ENCODE data around the gene GRIN3B.

Gene GRIN3B

GRCh38 chr19:1037621-1038064 lies 37.4 kb downstream of the GRIN3B start:
- H3K4me3 ChIP-seq (ENCODE audit: low read length): peak overlapping the region; percentile 39
- DNase-seq (ENCODE audit: low read depth, low spot score): no peak

GRCh38 chr19:1038978-1039645 lies 38.9 kb downstream of the GRIN3B start:
- DNase-seq (ENCODE audit: low read depth, low spot score): no peak
- peak overlapping the region; percentile 22; the same call in 1 of the 2 replicates for H3K4me3 ChIP-seq (ENCODE audit: low read length)

GRCh38 chr19:1039646-1040475 lies 39.6 kb downstream of the GRIN3B start, which contains the start of gene ABCA7:
Gene ABCA7 (plus strand): TSS chr19:1040107. CDS start chr19:1041362, 1,255 bp downstream.
- H3K4me3 ChIP-seq (ENCODE audit: low read length): peak within 1 kb of the TSS; percentile 79
- peak; percentile 98 for DNase-seq (ENCODE audit: low read depth, low spot score)

GRCh38 chr19:1040476-1041271 lies 40.5 kb downstream of the GRIN3B start:
- peak overlapping the region; percentile 79 for H3K4me3 ChIP-seq (ENCODE audit: low read length)
- peak; percentile 97 for DNase-seq (ENCODE audit: low read depth, low spot score)

GRCh38 chr19:1041272-1041834 lies 41.1 kb downstream of the GRIN3B start:
- no peak for DNase-seq (ENCODE audit: low read depth, low spot score)
- H3K4me3 ChIP-seq (ENCODE audit: low read length): peak overlapping the region; percentile 27

- no peak overlapping the region for H3K4me3 ChIP-seq (ENCODE audit: low read length)
- DNase-seq (ENCODE audit: low read depth, low spot score): no peak
Observed at GRCh38 chr19:1041835-1042685, 41.8 kb downstream of the GRIN3B start.

GRCh38 chr19:1042689-1043511 lies 42.7 kb downstream of the GRIN3B start:
- no peak for DNase-seq (ENCODE audit: low read depth, low spot score)
- no peak overlapping the region for H3K4me3 ChIP-seq (ENCODE audit: low read length)

- peak; percentile 82 for DNase-seq (ENCODE audit: low read depth, low spot score)
- H3K4me3 ChIP-seq (ENCODE audit: low read length): no peak overlapping the region
Observed at GRCh38 chr19:1045247-1045603, 45.0 kb downstream of the GRIN3B start.

GRCh38 chr19:1046117-1046626 lies 46.0 kb downstream of the GRIN3B start:
- no peak for DNase-seq (ENCODE audit: low read depth, low spot score)
- no peak overlapping the region for H3K4me3 ChIP-seq (ENCODE audit: low read length)

GRCh38 chr19:1046836-1047695 lies 46.8 kb downstream of the GRIN3B start:
- H3K4me3 ChIP-seq (ENCODE audit: low read length): no peak overlapping the region
- DNase-seq (ENCODE audit: low read depth, low spot score): no peak

GRCh38 chr19:1047696-1048147 lies 47.5 kb downstream of the GRIN3B start:
- H3K4me3 ChIP-seq (ENCODE audit: low read length): no peak overlapping the region
- DNase-seq (ENCODE audit: low read depth, low spot score): no peak

- DNase-seq (ENCODE audit: low read depth, low spot score): no peak
- no peak overlapping the region for H3K4me3 ChIP-seq (ENCODE audit: low read length)
Observed at GRCh38 chr19:1049106-1049505, 48.9 kb downstream of the GRIN3B start.

GRCh38 chr19:1049800-1050199 lies 49.6 kb downstream of the GRIN3B start:
- no peak for DNase-seq (ENCODE audit: low read depth, low spot score)

GRCh38 chr19:1050989-1051788 lies 51.0 kb downstream of the GRIN3B start:
- H3K4me3 ChIP-seq (ENCODE audit: low read length): no peak overlapping the region

More at GRCh38 chr19:1049800-1050199, 49.6 kb downstream of the GRIN3B start:
- no peak overlapping the region for H3K4me3 ChIP-seq (ENCODE audit: low read length)

GRCh38 chr19:1051791-1052190 lies 51.6 kb downstream of the GRIN3B start:
- H3K4me3 ChIP-seq (ENCODE audit: low read length): no peak overlapping the region
- no peak for DNase-seq (ENCODE audit: low read depth, low spot score)

More at GRCh38 chr19:1050989-1051788, 51.0 kb downstream of the GRIN3B start:
- no peak for DNase-seq (ENCODE audit: low read depth, low spot score)

Data from Jurkat, Clone E6-1 (cell line).